Neural progenitor cell (in vitro differentiated cells): ENCODE measurements around the gene SRSF8. TPM values are rescaled to one million over a fixed set of nuclear protein-coding genes. Genes with fewer than 3 reads are reported as not detected.

Experiments
- DNase-seq: peaks from one replicate; pipeline ENCODE4 v3.0.0-alpha.2; 2016; ENCODE audit warnings: low spot score
- H2AFZ ChIP-seq: fragments of 200-600 bp; sonication (generic); replicated peaks from 2 replicates; pipeline ENCODE4 v1.6.1; 2016; ENCODE audit warnings: antibody characterized with exemption
- H3F3A ChIP-seq: fragments of 200-600 bp; sonication (generic); 2 replicates; pipeline ENCODE4 v1.6.1; 2016; ENCODE audit warnings: antibody characterized with exemption, low read depth
- H3K27ac ChIP-seq: fragments of 200-600 bp; sonication (generic); 2 replicates; pipeline ENCODE4 v1.5.1; 2016; ENCODE audit warnings: mild to moderate bottlenecking
- H3K27me3 ChIP-seq: fragments of 200-600 bp; sonication (generic); 2 replicates; pipeline ENCODE4 v1.6.1; 2016; ENCODE audit warnings: mild to moderate bottlenecking, moderate library complexity
- H3K36me3 ChIP-seq: fragments of 200-600 bp; sonication (generic); 2 replicates; pipeline ENCODE4 v1.5.1; 2016
- H3K4me1 ChIP-seq: fragments of 200-600 bp; sonication (generic); 2 replicates; pipeline ENCODE4 v1.6.1; 2016; ENCODE audit warnings: mixed run types
- H3K4me2 ChIP-seq: fragments of 200-600 bp; sonication (generic); 2 replicates; pipeline ENCODE4 v1.6.1; 2016
- H3K4me3 ChIP-seq: fragments of 200-600 bp; sonication (generic); 2 replicates; pipeline ENCODE4 v1.5.1; 2016
- H3K79me2 ChIP-seq: fragments of 200-600 bp; sonication (generic); 2 replicates; pipeline ENCODE4 v1.6.1; 2016; ENCODE audit warnings: low read depth
- H3K9ac ChIP-seq: fragments of 200-600 bp; sonication (generic); 2 replicates; pipeline ENCODE4 v1.6.1; 2016
- H3K9me3 ChIP-seq: fragments of 200-600 bp; sonication (generic); 2 replicates; pipeline ENCODE4 v1.5.1; 2016; ENCODE audit warnings: low read depth
- H4K20me1 ChIP-seq: fragments of 200-600 bp; sonication (generic); 2 replicates; pipeline ENCODE4 v1.6.1; 2016; ENCODE audit warnings: low read depth
- H3K27ac Mint-ChIP-seq: 3 replicates; pipeline ENCODE4 v1.8.0; 2021; ENCODE audit warnings: mixed read lengths
- H3K27me3 Mint-ChIP-seq: 2 replicates; pipeline ENCODE4 v1.8.0; 2022; ENCODE audit warnings: low read depth, mild to moderate bottlenecking, inconsistent platforms, moderate library complexity, mixed read lengths; ENCODE audit not compliant: insufficient read depth
- H3K36me3 Mint-ChIP-seq: 3 replicates; pipeline ENCODE4 v1.8.0; 2021; ENCODE audit warnings: mixed read lengths
- H3K4me1 Mint-ChIP-seq: 3 replicates; pipeline ENCODE4 v1.8.0; 2021; ENCODE audit warnings: mixed read lengths
- H3K4me3 Mint-ChIP-seq: 3 replicates; pipeline ENCODE4 v1.8.0; 2021; ENCODE audit warnings: mild to moderate bottlenecking, moderate library complexity, mixed read lengths
- H3K9me3 Mint-ChIP-seq: 3 replicates; pipeline ENCODE4 v1.8.0; 2020; ENCODE audit warnings: mixed read lengths
- EZH2 ChIP-seq: fragments of 200-600 bp; sonication (generic); IDR thresholded peaks from 2 replicates; pipeline ENCODE4 v1.6.1; 2017; ENCODE audit warnings: antibody characterized with exemption, mild to moderate bottlenecking, moderate library complexity
- EZH2phosphoT487 ChIP-seq: fragments of 200-600 bp; sonication (generic); IDR thresholded peaks from 2 replicates; pipeline ENCODE4 v1.6.1; 2017; ENCODE audit warnings: antibody characterized with exemption
- total RNA-seq: library from RNA; depleted of rRNA; stranded (reverse); fragments of >200 nt; gene quantifications from 2 replicates; pipeline ENCODE4 v1.2.3, GENCODE V29; 2015; ENCODE audit warnings: low replicate concordance
- TF ChIP-seq, protein P1 (sequence below): fragments of 200-600 bp; sonication (generic); IDR thresholded peaks from 2 replicates; pipeline ENCODE4 v1.5.1; 2017; ENCODE audit warnings: antibody characterized with exemption, mild to moderate bottlenecking

The SRSF8 gene
- total RNA-seq, 1 donor from 2014 or later = 17.6 TPM

- Histone ChIP-seq H3K27me3 (no peaks in the 10 kb centered on the region), H3K4me3 (no peak overlapping the region), H3K27ac (no peak overlapping the region), H3K4me2 (no peak overlapping the region), H3K9me3 (no peaks in the 10 kb centered on the region), H3K79me2 (no peaks in the 10 kb centered on the region), H3F3A (no peaks in the 10 kb centered on the region), H2AFZ (peak overlapping the region; percentile 97), H4K20me1 (no peaks in the 10 kb centered on the region), H3K36me3 (no peaks in the 10 kb centered on the region), H3K4me1 (peaks cover 7% of the 10 kb centered on the region), H3K9ac (no peak overlapping the region)
- TF ChIP-seq, protein P1, sequence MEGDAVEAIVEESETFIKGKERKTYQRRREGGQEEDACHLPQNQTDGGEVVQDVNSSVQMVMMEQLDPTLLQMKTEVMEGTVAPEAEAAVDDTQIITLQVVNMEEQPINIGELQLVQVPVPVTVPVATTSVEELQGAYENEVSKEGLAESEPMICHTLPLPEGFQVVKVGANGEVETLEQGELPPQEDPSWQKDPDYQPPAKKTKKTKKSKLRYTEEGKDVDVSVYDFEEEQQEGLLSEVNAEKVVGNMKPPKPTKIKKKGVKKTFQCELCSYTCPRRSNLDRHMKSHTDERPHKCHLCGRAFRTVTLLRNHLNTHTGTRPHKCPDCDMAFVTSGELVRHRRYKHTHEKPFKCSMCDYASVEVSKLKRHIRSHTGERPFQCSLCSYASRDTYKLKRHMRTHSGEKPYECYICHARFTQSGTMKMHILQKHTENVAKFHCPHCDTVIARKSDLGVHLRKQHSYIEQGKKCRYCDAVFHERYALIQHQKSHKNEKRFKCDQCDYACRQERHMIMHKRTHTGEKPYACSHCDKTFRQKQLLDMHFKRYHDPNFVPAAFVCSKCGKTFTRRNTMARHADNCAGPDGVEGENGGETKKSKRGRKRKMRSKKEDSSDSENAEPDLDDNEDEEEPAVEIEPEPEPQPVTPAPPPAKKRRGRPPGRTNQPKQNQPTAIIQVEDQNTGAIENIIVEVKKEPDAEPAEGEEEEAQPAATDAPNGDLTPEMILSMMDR = no peak
- TF ChIP-seq EZH2phosphoT487 = no peak
- TF ChIP-seq EZH2 = no peak
- Mint-ChIP-seq H3K27ac (peak overlapping the region; percentile 54), H3K27me3 (no peaks in the 10 kb centered on the region), H3K36me3 (no peaks in the 10 kb centered on the region), H3K9me3 (no peaks in the 10 kb centered on the region), H3K4me1 (peaks cover 16% of the 10 kb centered on the region), H3K4me3 (no peak overlapping the region)
- DNase-seq = peak; percentile 5
These were observed 14.7 kb downstream of the SRSF8 start for GRCh38 chr11:95081412-95081811.

GRCh38 chr11:95082576-95083001, 15.9 kb downstream of the SRSF8 start:
- Mint-ChIP-seq H3K9me3 (no peaks in the 10 kb centered on the region), H3K36me3 (no peaks in the 10 kb centered on the region), H3K27me3 (no peaks in the 10 kb centered on the region), H3K27ac (no peak overlapping the region), H3K4me3 (no peak overlapping the region), H3K4me1 (peaks cover 16% of the 10 kb centered on the region)
- Histone ChIP-seq H3K9me3 (no peaks in the 10 kb centered on the region), H3K27me3 (no peaks in the 10 kb centered on the region), H3F3A (no peaks in the 10 kb centered on the region), H4K20me1 (no peaks in the 10 kb centered on the region), H3K36me3 (no peaks in the 10 kb centered on the region), H3K4me3 (no peak overlapping the region), H2AFZ (no peak overlapping the region), H3K79me2 (no peaks in the 10 kb centered on the region), H3K4me1 (peaks cover 7% of the 10 kb centered on the region), H3K4me2 (no peak overlapping the region), H3K27ac (no peak overlapping the region), H3K9ac (no peak overlapping the region)
- TF ChIP-seq, protein P1 = no peak
- no peak for TF ChIP-seq EZH2
- no peak for TF ChIP-seq EZH2phosphoT487
- no peak for DNase-seq

GRCh38 chr11:95084509-95084908, 17.8 kb downstream of the SRSF8 start:
- Mint-ChIP-seq H3K4me1 (peaks cover 17% of the 10 kb centered on the region), H3K36me3 (no peaks in the 10 kb centered on the region), H3K9me3 (no peaks in the 10 kb centered on the region), H3K27ac (no peak overlapping the region), H3K4me3 (no peak overlapping the region), H3K27me3 (peaks cover 3% of the 10 kb centered on the region)
- no peak for DNase-seq
- H3K9ac ChIP-seq = no peak overlapping the region
- peaks cover 9% of the 10 kb centered on the region for H3F3A ChIP-seq
- no peaks in the 10 kb centered on the region for H3K79me2 ChIP-seq
- H3K4me2 ChIP-seq = no peak overlapping the region
- H3K4me3 ChIP-seq = no peak overlapping the region
- H3K27me3 ChIP-seq = peaks cover 12% of the 10 kb centered on the region
- H3K4me1 ChIP-seq = peaks cover 13% of the 10 kb centered on the region
- no peak for TF ChIP-seq EZH2phosphoT487
- TF ChIP-seq, protein P1 = no peak
- no peak for TF ChIP-seq EZH2
- no peak overlapping the region for H2AFZ ChIP-seq
- H3K27ac ChIP-seq = no peak overlapping the region
- H3K9me3 ChIP-seq = no peaks in the 10 kb centered on the region
- H4K20me1 ChIP-seq = no peaks in the 10 kb centered on the region
- H3K36me3 ChIP-seq = no peaks in the 10 kb centered on the region
